Loucy (cell line): Measurements from ENCODE around the gene ATRNL1.

Experiments
- H2AFZ ChIP-seq: fragments of 200-600 bp; sonication (generic); 2 replicates; pipeline ENCODE4 v1.6.0; 2016; ENCODE audit warnings: antibody characterized with exemption, mild to moderate bottlenecking, low read length, moderate library complexity
- H3F3A ChIP-seq: fragments of 200-600 bp; 2 replicates; pipeline ENCODE4 v1.6.0; 2016; ENCODE audit warnings: antibody characterized with exemption, low read depth, mild to moderate bottlenecking
- H3K27me3 ChIP-seq: fragments of 200-600 bp; sonication (generic); 2 replicates; pipeline ENCODE4 v1.6.1; 2014; ENCODE audit warnings: low read length, mild to moderate bottlenecking; ENCODE audit not compliant: insufficient read depth, poor library complexity, severe bottlenecking
- H3K36me3 ChIP-seq: fragments of 200-600 bp; sonication (generic); 2 replicates; pipeline ENCODE4 v1.6.1; 2016; ENCODE audit warnings: low read length; ENCODE audit not compliant: insufficient read depth
- H3K4me1 ChIP-seq: fragments of 200-600 bp; sonication (generic); 2 replicates; pipeline ENCODE4 v1.5.1; 2014; ENCODE audit warnings: low read length, mild to moderate bottlenecking; ENCODE audit not compliant: insufficient read depth, poor library complexity, severe bottlenecking
- H3K4me2 ChIP-seq: fragments of 200-600 bp; sonication (generic); 2 replicates; pipeline ENCODE4 v1.6.0; 2014; ENCODE audit warnings: antibody characterized with exemption, low read length, low read depth, mild to moderate bottlenecking; ENCODE audit not compliant: poor library complexity, severe bottlenecking
- H3K4me3 ChIP-seq: fragments of 200-600 bp; sonication (generic); 2 replicates; pipeline ENCODE4 v1.5.1; 2014; ENCODE audit warnings: low read length, mild to moderate bottlenecking, mixed read lengths; ENCODE audit not compliant: poor library complexity, severe bottlenecking
- H3K79me2 ChIP-seq: fragments of 200-600 bp; sonication (generic); 2 replicates; pipeline ENCODE4 v1.6.1; 2014; ENCODE audit warnings: low read length; ENCODE audit not compliant: insufficient read depth
- H3K9ac ChIP-seq: fragments of 200-600 bp; sonication (generic); 2 replicates; pipeline ENCODE4 v1.6.0; 2014; ENCODE audit warnings: mild to moderate bottlenecking, low read depth, low read length, moderate library complexity; ENCODE audit not compliant: poor library complexity, severe bottlenecking
- H3K9me2 ChIP-seq: fragments of 200-600 bp; sonication (generic); replicated peaks from 2 replicates; pipeline ENCODE4 v1.6.1; 2016; ENCODE audit warnings: low read depth, low read length, mixed read lengths
- H3K9me3 ChIP-seq: fragments of 200-600 bp; sonication (generic); 2 replicates; pipeline ENCODE4 v1.6.1; 2014; ENCODE audit warnings: mild to moderate bottlenecking, antibody characterized with exemption, low read length, low read depth; ENCODE audit not compliant: insufficient read depth
- H4K20me1 ChIP-seq: fragments of 200-600 bp; sonication (generic); 2 replicates; pipeline ENCODE4 v1.6.0; 2014; ENCODE audit warnings: antibody characterized with exemption, low read length, mild to moderate bottlenecking; ENCODE audit not compliant: insufficient read depth, poor library complexity, severe bottlenecking
- EZH2phosphoT487 ChIP-seq: fragments of 200-600 bp; IDR thresholded peaks from 2 replicates; pipeline ENCODE4 v1.6.1; 2018; ENCODE audit warnings: antibody characterized with exemption, mild to moderate bottlenecking, moderate library complexity, borderline replicate concordance
- TF ChIP-seq, protein P1 (sequence below): fragments of 200-600 bp; sonication (generic); conservative IDR thresholded peaks from 2 replicates; pipeline ENCODE4 v1.5.1; 2014; ENCODE audit warnings: mild to moderate bottlenecking, antibody characterized with exemption, low read length

The ATRNL1 gene

DNA sequence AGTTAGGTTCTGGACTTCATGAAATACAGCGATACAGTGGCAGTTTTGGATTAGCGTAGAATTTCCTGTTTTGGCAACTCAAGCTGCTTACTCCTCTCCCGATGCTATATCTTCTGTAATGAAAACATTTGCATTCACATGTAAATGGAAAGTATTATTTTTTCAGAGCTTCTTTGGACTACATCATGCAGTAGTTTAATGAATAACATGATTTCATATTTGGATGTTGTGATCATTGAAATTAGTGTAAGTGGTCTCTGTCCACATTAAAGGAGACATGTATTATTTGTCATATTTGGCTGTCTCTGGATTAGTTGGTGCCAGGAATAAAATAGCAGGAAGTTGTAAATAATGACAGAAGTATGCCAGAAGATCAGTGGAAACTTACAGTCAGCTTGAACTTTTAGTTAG lies 848.2 kb downstream of the ATRNL1 start:
- Histone ChIP-seq H2AFZ (no peak overlapping the region), H3K9me3 (peaks cover 18% of the 10 kb centered on the region; the same call in 1 of the 2 replicates), H3K4me3 (no peak overlapping the region), H3K79me2 (no peaks in the 10 kb centered on the region), H3K27me3 (no peaks in the 10 kb centered on the region), H3K4me1 (peaks cover 35% of the 10 kb centered on the region), H4K20me1 (no peaks in the 10 kb centered on the region), H3K4me2 (peak overlapping the region; percentile 21), H3K36me3 (no peaks in the 10 kb centered on the region; the same call in 1 of the 2 replicates), H3K9me2 (no peaks in the 10 kb centered on the region), H3K9ac (no peak overlapping the region), H3F3A (no peaks in the 10 kb centered on the region)
- TF ChIP-seq EZH2phosphoT487, result no peak
- TF ChIP-seq, protein P1, sequence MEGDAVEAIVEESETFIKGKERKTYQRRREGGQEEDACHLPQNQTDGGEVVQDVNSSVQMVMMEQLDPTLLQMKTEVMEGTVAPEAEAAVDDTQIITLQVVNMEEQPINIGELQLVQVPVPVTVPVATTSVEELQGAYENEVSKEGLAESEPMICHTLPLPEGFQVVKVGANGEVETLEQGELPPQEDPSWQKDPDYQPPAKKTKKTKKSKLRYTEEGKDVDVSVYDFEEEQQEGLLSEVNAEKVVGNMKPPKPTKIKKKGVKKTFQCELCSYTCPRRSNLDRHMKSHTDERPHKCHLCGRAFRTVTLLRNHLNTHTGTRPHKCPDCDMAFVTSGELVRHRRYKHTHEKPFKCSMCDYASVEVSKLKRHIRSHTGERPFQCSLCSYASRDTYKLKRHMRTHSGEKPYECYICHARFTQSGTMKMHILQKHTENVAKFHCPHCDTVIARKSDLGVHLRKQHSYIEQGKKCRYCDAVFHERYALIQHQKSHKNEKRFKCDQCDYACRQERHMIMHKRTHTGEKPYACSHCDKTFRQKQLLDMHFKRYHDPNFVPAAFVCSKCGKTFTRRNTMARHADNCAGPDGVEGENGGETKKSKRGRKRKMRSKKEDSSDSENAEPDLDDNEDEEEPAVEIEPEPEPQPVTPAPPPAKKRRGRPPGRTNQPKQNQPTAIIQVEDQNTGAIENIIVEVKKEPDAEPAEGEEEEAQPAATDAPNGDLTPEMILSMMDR, result no peak

DNA sequence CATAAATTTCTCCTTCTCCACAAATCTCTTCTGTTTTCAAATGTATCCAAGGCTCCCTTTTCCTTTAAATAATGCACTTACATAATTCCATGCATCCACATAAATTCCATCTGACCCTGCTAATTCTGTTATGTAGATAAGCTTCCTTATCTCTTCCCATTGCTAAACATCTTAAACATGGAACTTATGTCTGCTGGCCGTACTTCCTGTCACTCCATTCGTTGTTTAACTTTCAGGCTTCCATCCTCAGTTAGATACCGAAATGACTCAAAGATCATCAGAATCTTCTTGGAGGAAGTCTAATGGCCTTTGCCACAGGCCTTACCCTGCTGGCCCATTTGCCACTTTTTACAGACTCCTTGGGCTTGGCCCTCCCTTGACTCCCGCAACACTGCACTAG lies 848.9 kb downstream of the ATRNL1 start:
- Histone ChIP-seq H3K79me2 (no peaks in the 10 kb centered on the region), H2AFZ (no peak overlapping the region), H3K9me2 (no peaks in the 10 kb centered on the region), H3K4me3 (no peak overlapping the region), H3K9ac (no peak overlapping the region), H3K4me1 (peaks cover 35% of the 10 kb centered on the region), H3K27me3 (no peaks in the 10 kb centered on the region), H4K20me1 (no peaks in the 10 kb centered on the region), H3K36me3 (no peaks in the 10 kb centered on the region; the same call in 1 of the 2 replicates), H3F3A (no peaks in the 10 kb centered on the region), H3K9me3 (peaks cover 18% of the 10 kb centered on the region; the same call in 1 of the 2 replicates), H3K4me2 (no peak overlapping the region)
- TF ChIP-seq EZH2phosphoT487, result no peak
- TF ChIP-seq, protein P1, result no peak

DNA sequence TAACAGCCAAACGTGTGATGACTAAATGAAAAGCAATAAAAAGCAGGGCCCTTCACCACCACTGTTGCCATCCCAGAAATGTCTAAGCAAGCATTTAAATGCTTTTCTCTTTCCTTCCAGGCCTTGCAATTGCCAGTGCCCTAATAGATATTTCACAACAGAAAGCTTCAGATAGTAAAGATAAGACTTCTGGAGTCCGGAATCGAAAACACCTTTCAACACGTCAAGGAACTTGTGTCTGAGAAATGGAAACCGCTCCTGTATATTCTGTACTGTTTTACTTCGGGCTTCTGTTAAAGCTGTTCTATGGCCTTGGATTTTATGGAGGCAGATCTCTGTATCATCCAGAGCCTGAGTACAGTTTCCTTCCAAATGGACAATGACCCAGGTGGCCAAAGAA lies 851.4 kb downstream of the ATRNL1 start:
- Histone ChIP-seq H3K79me2 (no peaks in the 10 kb centered on the region), H3F3A (no peaks in the 10 kb centered on the region), H3K4me1 (peaks cover 24% of the 10 kb centered on the region), H3K9me3 (peaks cover 11% of the 10 kb centered on the region; the same call in 1 of the 2 replicates), H3K4me3 (no peak overlapping the region), H4K20me1 (no peaks in the 10 kb centered on the region), H3K9ac (no peak overlapping the region), H3K9me2 (no peaks in the 10 kb centered on the region), H3K36me3 (no peaks in the 10 kb centered on the region; the same call in 1 of the 2 replicates), H2AFZ (no peak overlapping the region), H3K4me2 (no peak overlapping the region), H3K27me3 (no peaks in the 10 kb centered on the region)
- no peak for TF ChIP-seq EZH2phosphoT487
